ENCODE results near the gene HCRTR2.

DNA sequence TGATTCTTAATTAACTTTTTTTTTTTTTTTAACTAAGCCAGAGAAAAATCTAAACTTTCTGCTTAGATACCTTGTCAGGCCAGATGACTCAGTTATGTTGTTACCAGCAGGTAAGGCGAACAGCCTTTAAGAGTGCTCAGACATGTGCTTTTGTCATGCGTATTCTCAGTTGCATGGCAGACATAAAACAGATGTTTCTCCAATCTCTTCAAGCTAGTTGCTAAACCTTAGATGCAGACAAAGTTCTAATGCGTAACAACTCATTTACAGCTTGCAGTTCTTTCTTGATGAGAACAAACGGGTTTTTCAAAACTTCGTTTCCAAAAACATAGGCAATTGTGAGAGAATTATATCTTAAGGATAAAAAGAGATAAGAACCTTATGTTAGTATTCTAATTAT is 103.3 kb downstream of the HCRTR2 start:
- TF ChIP-seq, protein P1, sequence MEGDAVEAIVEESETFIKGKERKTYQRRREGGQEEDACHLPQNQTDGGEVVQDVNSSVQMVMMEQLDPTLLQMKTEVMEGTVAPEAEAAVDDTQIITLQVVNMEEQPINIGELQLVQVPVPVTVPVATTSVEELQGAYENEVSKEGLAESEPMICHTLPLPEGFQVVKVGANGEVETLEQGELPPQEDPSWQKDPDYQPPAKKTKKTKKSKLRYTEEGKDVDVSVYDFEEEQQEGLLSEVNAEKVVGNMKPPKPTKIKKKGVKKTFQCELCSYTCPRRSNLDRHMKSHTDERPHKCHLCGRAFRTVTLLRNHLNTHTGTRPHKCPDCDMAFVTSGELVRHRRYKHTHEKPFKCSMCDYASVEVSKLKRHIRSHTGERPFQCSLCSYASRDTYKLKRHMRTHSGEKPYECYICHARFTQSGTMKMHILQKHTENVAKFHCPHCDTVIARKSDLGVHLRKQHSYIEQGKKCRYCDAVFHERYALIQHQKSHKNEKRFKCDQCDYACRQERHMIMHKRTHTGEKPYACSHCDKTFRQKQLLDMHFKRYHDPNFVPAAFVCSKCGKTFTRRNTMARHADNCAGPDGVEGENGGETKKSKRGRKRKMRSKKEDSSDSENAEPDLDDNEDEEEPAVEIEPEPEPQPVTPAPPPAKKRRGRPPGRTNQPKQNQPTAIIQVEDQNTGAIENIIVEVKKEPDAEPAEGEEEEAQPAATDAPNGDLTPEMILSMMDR (IDR thresholded peaks at IDR 0.05; ENCODE audit: low read depth, low read length, poor library complexity, severe bottlenecking) = no peak
- TF ChIP-seq EZH2phosphoT487 (IDR thresholded peaks at IDR 0.05; ENCODE audit: borderline replicate concordance, low read length) = no peak
